Panc1 (cell line): ENCODE results near the gene HTT.

Experiments used
- CTCF ChIP-seq: fragments of 450-650 bp; IDR thresholded peaks from 2 replicates; pipeline ENCODE4 v1.5.1; 2017; ENCODE audit warnings: mild to moderate bottlenecking
- POLR2AphosphoS5 ChIP-seq: IDR thresholded peaks from 2 replicates; pipeline ENCODE4 v1.6.1; 2012; ENCODE audit warnings: mild to moderate bottlenecking, low read depth, low read length, moderate library complexity
- REST ChIP-seq, 2 experiments: IDR thresholded peaks; 2 replicates each; pipeline ENCODE4 v1.6.1; 2011 to 2012; ENCODE audit warnings: low read depth in 2 of 2, control low read depth in 1 of 2, low read length in 1 of 2, mild to moderate bottlenecking in 1 of 2, moderate library complexity in 1 of 2; ENCODE audit not compliant: insufficient read depth in 1 of 2
- TCF7L2 ChIP-seq: IDR thresholded peaks from 2 replicates; pipeline ENCODE4 v1.6.1; 2011; ENCODE audit warnings: mild to moderate bottlenecking, low read depth, low read length, inconsistent platforms

- TF ChIP-seq CTCF: no peak
- TF ChIP-seq POLR2AphosphoS5: no peak
- no peak for TF ChIP-seq TCF7L2
- TF ChIP-seq REST (IDR thresholded peaks at IDR 0.05; ENCODE audit: insufficient read depth in 1 of 2, low read depth in 2 of 2, low read length in 1 of 2): no peak
Observed at GRCh38 chr4:3263053-3263875, 188.8 kb downstream of the HTT start.
